ENCODE measurements around the gene UST.

Gene UST

DNA sequence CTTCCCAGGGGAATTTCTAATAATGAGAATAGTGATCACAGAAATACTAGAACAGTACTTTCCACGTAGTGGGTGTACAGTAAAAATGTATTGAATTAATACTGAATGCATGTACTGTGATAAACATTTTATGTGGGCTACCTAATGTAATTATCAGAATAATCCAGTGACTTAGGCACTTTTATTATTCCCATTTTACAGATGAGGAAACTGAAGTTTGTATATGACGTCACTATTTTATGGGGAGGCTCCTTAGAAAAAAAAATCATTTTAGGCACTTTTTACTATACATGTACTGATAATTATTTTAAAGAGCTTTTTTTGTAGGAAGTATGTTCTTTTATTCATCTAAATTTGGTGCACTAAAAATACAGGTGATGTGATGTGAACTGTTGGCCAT, 295.1 kb downstream of the UST start:
- DNase-seq (ENCODE audit: low read depth), result no peak

DNA sequence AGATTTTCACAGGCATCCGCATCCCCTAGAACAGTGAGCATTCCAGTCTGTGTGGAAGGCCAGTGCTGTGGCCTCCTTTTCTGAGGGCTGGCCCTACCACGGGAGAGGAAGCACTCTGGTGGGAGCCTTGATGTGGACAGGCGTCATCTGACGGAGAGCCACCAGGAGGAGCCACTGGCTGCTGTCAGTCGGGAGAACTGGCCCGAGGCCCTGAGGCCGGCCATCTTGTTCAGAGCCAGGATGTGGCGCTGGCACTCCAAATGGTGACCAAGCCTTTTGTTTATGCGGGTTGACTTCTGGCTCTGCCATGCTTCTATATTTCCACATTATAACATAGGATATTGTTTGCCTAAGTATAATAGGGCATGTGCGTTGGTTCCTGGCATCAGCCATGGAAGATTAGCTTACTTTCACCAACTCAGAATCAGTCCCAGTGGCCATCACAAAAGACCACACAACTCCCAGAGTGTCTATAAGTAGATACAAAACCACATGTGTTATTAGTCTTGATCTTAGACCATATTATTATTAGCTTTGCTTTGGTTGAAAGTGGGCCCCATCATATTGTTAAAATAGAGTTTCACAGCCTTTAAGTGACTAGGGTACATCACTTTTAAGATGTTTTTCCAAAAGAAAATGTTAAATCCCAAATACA, 296.8 kb downstream of the UST start:
- no peak for DNase-seq (ENCODE audit: low read depth)

DNA sequence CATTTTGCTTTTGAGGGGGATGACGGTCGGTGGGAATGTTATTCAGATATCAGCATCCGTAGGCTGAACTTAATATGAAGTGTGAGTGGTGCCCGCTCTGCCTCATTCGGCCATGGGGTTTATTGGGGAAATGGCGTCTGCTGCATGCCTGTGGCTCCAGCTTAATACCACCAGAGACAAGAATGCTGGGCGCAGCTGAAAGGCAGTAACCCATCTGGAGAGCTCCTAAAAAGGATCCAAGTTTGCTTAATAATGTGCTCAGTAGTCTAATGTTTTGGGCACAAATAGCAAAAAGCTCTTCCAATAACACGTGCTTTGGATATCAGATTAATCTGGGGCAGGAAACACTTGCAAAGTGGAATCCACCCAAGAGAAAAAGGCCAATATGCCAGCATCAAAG, 297.7 kb downstream of the UST start:
- no peak for DNase-seq (ENCODE audit: low read depth)

DNA sequence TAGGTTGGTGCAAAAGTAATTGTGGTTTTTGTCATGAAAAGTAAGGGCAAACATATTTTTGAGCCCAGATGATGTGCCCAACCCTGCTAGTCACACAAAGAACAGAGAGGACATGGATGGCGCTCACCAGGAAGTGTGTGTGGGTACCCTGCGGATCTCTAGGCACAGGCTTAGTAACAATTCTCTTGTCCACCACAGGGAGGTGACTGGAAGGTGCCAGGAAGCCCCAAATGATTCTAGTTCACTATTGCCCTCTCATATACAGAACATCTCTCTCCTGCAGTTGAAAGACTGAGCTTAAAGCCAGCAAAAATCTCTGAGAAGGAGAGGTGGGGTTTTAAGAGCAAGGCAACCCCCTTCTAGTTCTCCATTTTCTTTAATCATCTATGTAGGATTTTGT, 298.6 kb downstream of the UST start:
- DNase-seq (ENCODE audit: low read depth), result no peak

DNA sequence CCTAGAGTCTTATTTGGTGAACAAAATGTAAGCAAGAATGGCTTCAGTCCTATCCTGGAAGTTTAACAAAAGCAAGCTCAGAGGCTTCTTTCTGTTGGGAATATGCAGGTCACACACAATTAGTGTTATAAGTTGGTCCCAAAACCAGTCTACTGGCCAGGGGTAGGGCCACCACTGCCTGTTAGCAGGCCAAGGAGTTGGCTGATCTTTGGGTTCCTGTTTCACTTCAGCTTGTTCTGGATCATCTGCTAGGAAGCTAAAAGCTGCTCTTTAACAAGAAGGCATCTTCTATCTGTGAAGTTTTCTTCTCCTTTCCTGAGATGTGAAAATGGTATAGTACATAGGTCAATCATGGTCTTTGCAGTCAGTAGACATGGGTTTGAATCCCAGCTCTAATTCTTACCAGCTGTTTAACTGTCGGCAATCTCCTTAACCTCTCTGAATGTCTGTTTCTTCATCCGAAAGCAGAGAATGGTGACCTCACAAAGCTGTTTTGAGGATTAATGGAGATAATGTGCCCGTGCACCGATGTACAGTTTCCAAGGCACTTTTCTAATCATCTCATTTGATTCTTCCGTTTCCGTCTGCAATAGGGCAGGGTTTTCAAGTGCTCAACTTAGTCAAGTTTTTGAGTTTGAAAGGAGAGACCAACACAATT, 299.5 kb downstream of the UST start:
- DNase-seq (ENCODE audit: low read depth), result no peak

DNA sequence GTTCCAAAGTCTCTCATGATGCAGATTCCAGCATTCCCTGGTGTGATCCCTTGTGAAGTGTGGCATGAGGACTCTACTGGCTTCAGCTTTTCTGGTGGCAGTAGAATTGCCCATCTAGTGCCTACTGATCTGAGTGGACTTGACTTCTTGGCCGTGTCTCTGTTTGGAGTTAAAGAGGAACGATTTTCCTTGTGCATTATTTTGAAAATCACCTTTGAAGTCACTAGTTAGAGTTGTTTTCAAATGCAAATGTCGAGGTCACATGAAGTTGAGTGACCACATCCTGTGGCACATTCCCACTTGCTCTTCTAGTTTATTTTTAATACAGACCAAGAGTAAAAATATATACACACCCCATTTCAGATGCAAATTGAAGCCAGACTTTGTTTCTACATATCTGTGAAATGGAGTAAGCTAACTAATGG, 300.0 kb downstream of the UST start:
- DNase-seq (ENCODE audit: low read depth), result no peak

DNA sequence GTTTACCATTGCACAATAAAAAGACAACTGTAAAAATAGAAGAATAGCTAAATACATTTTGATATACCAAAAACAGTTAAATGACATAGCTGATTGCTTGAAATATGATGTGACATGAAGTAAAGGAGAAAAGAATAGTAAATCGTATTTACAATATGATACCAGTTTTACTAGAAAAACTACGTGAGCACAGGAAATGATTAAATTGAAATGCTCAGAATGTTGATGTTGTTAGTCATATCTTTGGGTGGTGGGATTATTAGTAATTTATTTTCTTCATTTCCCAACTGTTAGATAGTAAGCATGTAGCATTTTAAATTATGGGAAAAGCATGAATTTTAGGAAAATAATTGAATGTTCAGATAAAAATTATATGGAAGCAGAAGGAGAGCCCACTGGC, 302.4 kb downstream of the UST start:
- no peak for DNase-seq (ENCODE audit: low read depth)

DNA sequence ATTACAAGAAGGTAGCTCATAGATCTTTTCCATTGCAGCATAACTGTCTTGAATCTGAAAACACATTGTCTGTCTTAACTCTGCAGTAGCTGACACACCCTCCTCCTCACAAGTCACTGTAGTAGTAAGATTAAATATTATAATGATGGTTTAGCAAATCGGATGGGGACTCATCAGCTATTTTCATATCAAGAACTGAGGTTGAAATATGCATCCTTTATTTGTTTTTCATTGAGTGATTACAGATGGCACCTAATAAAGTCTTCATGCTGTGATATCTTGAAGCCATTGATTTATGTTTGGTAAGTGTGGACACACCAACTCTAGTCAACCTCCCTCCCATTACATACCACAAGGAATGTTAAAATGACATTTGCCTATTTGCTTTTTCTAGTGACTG, 303.3 kb downstream of the UST start:
- no peak for DNase-seq (ENCODE audit: low read depth)

DNA sequence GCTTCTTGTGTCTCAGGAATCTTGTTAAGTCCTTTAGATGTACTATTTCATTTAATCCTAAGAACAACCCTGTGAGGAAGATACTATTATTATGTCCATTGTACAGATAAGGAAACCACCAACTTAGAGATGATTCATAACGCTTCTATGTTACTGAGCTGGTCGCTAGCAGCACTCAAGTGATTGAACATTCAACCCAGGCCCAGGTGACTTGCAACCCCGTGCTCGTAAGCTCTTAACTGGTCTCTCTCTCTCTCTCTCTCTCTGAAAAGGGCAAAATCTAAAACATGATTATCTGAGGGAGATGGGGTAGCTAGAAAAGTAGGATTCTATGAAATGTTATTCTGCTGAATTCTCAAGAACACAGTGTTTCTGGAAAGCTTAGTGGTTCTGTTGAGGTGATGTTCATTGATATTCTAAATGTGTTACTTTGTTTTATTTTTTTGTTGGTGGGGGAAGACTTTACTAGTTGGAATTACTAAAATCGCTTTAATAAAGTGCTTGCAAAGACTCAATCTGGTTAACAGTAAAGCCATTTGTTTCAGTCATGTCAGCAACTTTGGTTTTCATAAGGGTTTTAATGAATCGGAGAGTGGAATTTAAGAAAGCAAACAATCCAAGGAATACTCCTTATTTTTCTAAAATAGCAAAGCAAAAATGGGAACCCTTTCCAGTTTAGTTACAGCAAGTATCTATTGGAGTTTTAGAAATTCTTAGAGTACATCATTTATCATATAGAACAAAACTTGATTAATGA, 305.7 kb downstream of the UST start:
- no peak for DNase-seq (ENCODE audit: low read depth)

DNA sequence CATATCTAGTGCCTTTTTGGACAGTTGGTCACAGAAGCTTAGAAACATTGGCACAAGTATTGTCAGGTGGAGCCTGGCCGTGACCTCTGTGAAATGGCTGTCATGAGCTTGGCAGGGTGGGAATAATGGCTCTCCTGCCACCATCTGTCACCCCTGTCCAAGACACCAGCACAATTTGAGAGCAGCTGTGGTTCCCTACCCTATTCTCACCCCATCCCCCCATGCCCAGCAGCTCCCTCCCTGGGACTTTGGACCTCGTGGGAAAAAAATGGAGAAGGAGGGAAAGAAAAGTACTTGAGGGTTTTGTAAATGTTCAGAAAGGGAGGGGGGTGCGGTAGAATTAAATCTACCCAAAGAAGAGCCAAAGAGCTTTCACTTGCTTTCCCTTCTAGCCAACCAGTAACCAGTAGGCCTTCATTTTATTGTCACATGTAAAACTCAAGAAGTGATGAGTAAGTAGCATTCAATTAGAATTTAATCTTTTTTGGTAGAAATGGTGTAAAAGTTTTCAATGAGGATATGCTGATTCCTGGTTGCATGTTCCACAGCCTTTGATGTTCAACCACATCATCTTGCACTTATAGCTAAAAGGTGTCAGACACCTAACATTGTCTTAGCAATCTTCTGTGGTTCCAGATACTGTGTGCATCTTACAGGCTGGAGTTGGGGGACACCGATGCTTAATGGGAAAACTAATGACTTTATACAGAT, 307.2 kb downstream of the UST start:
- no peak for DNase-seq (ENCODE audit: low read depth)

DNA sequence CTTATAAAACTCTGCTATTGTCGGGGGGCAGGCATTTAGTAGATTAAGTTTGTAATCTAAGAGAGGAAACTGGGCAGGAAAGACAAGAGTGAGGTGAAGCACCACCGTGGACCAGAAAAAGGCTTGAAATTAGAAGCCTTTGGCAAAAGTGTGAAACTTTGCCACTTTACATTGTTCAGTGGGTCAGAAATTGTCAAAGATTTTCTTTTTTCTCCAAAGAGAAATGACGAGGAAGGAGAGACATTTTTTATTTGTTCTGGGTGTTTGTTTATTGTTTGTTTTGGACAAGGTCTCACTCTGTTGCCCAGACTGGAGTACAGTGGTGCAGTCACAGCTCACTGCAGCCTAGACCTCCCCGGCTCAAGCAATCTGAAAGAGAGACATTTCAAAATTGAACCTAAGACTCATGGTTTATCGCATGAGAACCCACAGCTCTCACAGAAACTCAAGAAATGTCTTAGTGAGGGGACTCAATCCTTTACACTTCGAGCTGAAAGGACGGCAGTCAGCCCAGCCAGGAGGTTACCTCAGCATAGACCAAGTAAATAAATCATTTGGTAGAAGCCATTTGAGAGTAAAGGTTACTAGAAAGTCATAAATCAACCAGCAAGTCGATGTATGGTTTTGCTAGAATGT, 307.8 kb downstream of the UST start:
- DNase-seq (ENCODE audit: low read depth), result no peak

DNA sequence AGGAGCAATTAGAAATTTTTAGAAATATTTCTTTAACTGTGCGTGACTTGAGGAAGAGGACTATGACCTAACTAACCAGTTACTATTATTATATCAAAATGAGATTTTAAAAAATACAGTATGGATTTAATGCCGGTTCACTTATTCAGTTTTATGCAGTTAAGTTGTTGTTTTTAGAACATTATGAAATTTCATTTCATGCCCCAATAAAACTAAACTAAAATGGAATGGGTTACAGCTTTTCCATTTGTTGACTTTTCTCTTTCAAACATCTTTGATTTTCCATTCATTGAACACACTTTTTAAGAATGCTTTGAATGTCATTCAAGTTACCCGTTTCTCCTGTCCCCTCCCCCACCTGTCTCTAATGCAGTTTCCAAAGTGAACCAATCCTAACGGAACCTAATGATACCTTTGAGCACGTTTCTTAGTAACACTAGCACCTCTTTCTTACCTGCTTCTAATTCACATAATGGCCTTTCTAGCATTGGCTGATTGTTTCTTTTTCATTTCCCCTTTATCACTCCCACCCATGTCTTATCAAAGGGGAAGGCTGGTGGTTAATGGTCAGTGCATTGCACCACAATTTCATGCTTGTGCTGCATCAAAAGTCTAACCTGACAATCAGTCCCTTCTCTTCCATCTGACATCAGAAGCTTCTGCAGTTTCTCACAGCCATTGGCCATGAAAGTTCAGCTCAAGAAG, 308.5 kb downstream of the UST start:
- no peak for DNase-seq (ENCODE audit: low read depth)

DNA sequence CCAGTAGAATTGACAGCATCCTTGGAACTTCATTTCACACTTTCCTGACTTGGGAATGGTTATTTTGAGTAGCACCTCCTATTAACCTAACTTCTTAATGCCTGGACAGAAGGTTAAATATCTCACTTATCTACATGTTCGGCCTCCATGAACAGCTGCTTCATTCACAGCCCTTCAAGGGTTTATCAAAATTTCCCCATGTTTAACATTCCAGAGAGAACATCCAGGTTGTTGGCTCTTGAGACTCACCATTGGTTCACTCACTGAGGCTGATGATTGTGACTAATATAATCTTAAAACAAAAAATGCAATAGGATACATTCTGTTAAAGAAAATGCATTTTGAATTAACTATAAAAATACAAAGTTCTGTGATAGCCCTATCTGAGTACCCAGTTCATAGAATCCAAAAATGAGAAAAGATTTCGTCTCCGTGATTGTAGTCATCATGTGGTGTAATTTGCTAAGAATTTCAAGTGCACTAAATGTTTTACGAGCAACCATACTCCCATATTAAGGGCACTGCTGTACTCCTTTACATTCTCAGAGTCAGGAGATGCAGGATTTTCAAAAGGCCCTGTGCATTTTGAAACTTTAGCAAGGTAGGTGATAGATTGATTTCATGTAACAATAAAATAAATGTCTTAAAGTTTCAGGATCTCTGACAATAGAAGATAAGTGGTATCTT, 310.1 kb downstream of the UST start:
- DNase-seq (ENCODE audit: low read depth), result no peak

DNA sequence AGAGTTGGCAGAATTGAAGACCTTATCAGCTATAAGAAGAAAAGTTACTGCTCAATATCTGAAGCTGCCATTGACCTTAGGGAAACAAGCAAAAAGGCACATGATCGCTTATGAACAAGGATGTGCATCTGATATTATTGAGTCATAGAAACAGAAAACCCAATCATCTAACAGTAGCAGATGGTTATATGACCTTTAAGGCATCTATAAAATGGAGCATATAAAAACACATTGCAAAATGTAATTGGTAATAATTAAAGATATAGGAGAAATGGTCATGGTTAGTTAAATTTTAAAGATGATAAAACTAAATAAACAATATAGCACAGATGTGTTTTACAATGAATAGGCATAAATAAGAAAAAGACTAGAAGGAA, 310.6 kb downstream of the UST start:
- no peak for DNase-seq (ENCODE audit: low read depth)

DNA sequence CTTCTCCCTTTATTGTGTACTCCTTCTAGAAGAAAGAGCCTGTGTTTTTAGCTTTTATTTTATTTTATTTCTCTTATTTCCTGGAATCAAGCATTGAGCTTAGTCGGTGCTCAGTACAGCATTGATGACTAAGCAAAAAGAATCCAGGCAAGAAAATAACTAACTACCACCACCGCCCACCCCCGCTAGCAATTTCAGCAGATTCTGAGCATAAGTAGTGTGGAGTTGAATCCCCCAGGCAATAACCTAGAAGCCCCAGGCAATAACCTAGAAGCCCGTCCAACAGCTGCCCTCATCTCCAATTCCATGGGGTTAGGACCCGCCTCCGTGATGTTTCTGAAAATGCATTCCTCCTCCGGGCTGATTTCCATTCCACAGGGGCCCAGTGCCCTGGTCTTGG, 312.7 kb downstream of the UST start:
- DNase-seq (ENCODE audit: low read depth), result no peak

DNA sequence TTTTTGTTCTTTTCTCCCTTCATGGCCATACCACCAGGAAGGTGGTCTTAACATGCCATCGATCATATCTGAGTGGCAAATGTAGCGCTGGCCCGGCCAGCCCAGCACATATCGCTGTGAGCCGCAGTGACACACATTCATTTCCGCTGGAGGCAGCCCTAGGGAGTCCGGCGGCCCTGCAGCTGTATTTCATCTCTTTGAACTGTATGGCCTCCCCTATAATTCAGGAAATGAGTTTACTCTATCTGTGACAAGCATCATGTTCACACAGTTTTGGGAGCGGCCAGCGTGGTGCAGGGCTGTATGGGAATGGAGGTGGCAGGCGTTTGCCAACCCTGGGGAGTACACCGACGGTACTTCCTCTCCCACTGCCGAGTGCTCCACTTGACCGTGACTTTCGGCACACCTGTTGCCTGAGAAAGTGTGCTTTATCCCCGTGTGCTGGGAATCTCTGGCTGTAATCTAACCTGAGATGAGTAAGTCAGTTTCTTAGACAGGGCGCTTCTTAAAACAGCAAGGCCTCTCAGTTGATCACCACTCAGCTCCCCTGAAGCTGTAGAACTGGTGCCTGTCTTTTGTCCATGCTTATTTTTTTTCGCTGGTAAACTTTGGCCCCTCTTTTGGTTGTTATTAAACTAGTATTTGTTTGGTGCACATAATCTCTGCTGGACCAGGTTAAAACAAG, 313.6 kb downstream of the UST start:
- peak; percentile 28 for DNase-seq (ENCODE audit: low read depth)

DNA sequence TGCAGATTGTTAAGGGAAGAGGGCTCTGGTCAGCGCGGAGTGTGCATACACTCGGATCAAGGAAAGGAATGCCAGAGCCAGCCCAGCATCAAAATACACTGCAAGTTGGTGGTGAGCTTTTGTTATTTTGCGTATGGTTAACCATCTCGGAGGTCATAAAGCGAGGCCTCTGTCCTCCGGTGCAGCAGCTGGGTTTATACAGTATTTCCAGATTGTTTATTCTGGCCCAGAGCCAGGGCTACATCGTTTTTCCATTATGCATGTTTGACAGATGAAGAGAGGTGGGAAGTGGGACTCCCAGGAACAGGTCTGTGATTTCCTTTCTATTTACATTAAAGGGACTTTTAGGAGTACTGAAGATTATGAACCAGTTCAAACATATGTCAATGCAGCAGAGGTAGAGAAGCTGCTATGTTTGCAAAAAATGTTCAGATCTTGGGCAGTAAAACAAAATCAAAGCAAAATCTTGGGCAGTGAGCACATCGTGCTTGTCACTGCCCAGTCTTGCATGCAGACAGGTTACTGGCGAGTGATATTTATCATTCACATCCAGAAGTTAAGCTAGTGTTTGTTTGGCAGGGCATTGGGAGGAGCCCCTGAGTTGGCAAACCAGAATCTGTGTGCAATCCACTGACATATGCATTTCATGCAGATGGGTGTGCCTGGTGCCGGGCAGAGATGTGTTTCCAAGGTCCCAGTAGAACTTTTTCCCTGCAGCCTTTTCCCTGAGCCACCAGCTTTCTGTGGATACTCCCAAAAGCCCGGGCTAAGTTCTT, 314.3 kb downstream of the UST start:
- DNase-seq (ENCODE audit: low read depth), result no peak

DNA sequence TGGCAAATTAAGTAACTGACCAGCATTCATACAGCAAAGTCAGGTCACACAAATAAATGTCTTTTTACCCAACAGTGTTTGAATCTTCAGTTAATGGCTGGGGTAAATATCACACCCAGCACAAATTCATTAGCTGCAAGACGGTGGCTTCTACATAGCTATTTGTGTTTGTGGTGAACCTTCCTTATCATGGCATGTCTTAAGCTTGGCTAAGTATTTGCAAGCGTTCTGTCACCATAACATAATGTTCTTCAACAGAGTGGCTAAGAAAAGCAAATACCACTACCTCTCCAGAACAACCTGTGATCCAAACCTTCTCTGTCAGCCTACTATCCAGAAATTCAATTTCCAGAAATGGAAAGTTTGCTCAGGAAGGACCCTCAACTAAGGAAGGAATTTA, 315.1 kb downstream of the UST start:
- no peak for DNase-seq (ENCODE audit: low read depth)

DNA sequence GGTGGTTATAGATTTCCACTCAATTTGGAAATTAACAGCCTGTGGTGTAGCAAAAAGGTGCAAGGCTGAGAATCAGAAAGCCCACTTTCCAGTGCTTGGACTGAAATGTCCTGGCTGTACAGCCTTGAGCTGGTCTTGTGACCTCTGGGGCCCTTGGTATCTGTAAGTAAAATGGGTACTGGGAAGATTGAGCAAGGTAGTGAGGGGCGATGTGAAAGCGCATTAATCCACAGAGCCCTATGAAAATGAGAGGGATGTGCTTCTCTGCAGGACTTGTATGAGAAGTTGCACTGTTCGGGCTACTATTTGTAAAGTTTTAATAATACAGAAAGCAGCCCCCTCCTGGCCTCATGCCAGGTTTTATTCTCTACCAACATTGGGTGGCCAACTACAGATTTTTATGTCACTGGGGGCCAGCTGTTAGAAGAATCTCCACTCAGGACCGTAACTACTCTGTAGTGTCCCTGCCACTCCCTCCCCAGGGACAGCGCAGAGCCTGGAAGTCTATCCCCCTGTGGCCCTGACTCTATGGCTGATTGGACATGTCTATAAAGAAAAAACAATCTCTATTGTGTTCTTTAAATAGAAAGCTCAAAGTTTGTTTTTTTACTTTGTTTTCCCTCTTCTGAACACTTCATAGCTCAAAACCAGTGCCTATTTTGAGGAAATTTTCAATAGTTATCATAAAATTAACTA, 316.0 kb downstream of the UST start:
- no peak for DNase-seq (ENCODE audit: low read depth)
